GM10248 (cell line): Measurements from ENCODE around the gene NPSR1.
"Not testable (repeated sequence)": the region's sequence is repeated elsewhere in the genome, so short reads cannot be mapped to it uniquely, and the experiment has no call there.

ENCODE experiments used
- CTCF ChIA-PET: fragments of 300-600 bp; sonication (Branson Sonifier 250); formaldehyde crosslinking; extraction: SDS; loops from one replicate; lab custom pipeline; 2021; ENCODE audit warnings: antibody characterized with exemption; lab: Yijun Ruan, JAX
- POLR2A ChIA-PET: fragments of 350-650 bp; sonication (Branson Sonifier 250); formaldehyde crosslinking; extraction: SDS; loops from one replicate; lab custom pipeline; 2020; ENCODE audit warnings: antibody characterized with exemption; lab: Yijun Ruan, JAX
- DNase-seq: peaks from one replicate; pipeline ENCODE4 v3.0.0; 2012; ENCODE audit errors: extremely low spot score
- TF ChIP-seq, protein P1 (sequence below): IDR thresholded peaks from 2 replicates; pipeline ENCODE4 v1.5.1; 2012; ENCODE audit warnings: mild to moderate bottlenecking, low read depth; ENCODE audit errors: extremely low read depth, missing control alignments, control extremely low read depth

NPSR1 gene

DNA sequence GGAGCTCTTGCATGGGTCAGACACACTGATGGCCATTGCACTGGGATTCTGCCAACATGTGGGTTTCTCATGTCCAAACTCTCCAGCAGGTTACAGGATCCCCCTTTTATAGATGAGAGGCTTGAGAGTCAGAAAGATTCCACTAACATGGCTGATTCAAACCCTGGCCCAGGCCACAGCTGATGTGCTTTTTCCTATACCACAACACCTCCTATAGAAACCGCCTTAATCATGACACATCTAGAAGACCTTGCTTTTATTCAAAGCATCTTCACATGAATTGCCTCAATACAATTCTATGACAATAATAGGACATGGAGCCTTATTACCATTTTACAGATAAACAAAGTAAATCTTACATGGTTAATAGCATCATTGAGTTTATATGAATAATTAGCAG lies 190.7 kb downstream of the NPSR1 start:
- TF ChIP-seq, protein P1, sequence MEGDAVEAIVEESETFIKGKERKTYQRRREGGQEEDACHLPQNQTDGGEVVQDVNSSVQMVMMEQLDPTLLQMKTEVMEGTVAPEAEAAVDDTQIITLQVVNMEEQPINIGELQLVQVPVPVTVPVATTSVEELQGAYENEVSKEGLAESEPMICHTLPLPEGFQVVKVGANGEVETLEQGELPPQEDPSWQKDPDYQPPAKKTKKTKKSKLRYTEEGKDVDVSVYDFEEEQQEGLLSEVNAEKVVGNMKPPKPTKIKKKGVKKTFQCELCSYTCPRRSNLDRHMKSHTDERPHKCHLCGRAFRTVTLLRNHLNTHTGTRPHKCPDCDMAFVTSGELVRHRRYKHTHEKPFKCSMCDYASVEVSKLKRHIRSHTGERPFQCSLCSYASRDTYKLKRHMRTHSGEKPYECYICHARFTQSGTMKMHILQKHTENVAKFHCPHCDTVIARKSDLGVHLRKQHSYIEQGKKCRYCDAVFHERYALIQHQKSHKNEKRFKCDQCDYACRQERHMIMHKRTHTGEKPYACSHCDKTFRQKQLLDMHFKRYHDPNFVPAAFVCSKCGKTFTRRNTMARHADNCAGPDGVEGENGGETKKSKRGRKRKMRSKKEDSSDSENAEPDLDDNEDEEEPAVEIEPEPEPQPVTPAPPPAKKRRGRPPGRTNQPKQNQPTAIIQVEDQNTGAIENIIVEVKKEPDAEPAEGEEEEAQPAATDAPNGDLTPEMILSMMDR: no peak
- CTCF ChIA-PET: interaction anchor here (1.6 kb wide), 1 partner anchor 25 kb away, joined by 5 read pairs; no protein-coding TSS in a partner anchor
- POLR2A ChIA-PET: no interaction called here
- no peak for DNase-seq

- ChIA-PET CTCF (interaction anchor here (1.6 kb wide), 1 partner anchor 25 kb away, joined by 5 read pairs; no protein-coding TSS in a partner anchor), POLR2A (no interaction called here)
- no peak for DNase-seq
- TF ChIP-seq, protein P1: no peak
Observed at GRCh38 chr7:34849163-34849960, 191.3 kb downstream of the NPSR1 start.

DNA sequence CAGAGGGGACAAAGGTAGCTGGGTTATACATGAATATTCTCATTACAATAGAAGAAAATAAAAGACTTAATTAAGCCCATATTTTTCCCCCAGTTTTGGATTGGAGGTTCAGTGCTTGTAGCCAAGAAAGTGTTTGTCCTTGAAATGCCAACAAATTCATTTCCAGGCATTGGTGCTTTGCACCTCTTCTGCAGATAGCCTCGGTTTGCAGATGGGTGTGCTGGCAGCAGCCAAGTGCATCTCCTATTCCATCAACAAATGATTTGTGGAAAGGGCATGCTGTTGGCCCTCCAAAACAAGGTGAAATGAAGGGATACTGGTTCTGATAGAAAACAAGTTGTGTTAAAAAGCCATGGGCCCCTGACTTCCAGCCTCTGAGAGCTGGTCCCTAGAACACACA lies 192.0 kb downstream of the NPSR1 start:
- POLR2A ChIA-PET: no interaction called here
- no peak for DNase-seq
- CTCF ChIA-PET: interaction anchor here (1.6 kb wide), 1 partner anchor 26 kb away, joined by 5 read pairs; no protein-coding TSS in a partner anchor
- TF ChIP-seq, protein P1: no peak

GRCh38 chr7:34850681-34851080 lies 192.7 kb downstream of the NPSR1 start:
- ChIA-PET POLR2A (no interaction called here), CTCF (no interaction called here)
- TF ChIP-seq, protein P1: no peak
- DNase-seq: no peak

GRCh38 chr7:34851431-34851830 lies 193.4 kb downstream of the NPSR1 start:
- POLR2A ChIA-PET: no interaction called here
- TF ChIP-seq, protein P1: no peak
- CTCF ChIA-PET: interaction anchor here (1.1 kb wide), 1 partner anchor 27 kb away, joined by 3 read pairs; no protein-coding TSS in a partner anchor
- DNase-seq: no peak

- POLR2A ChIA-PET, CTCF ChIA-PET: not testable (repeated sequence)
Observed at GRCh38 chr7:34858444-34858843, 200.4 kb downstream of the NPSR1 start.

GRCh38 chr7:34859281-34859680 lies 201.3 kb downstream of the NPSR1 start:
- CTCF ChIA-PET, DNase-seq, POLR2A ChIA-PET: not testable (repeated sequence)

More at GRCh38 chr7:34858444-34858843, 200.4 kb downstream of the NPSR1 start:
- not testable (repeated sequence) for DNase-seq

DNA sequence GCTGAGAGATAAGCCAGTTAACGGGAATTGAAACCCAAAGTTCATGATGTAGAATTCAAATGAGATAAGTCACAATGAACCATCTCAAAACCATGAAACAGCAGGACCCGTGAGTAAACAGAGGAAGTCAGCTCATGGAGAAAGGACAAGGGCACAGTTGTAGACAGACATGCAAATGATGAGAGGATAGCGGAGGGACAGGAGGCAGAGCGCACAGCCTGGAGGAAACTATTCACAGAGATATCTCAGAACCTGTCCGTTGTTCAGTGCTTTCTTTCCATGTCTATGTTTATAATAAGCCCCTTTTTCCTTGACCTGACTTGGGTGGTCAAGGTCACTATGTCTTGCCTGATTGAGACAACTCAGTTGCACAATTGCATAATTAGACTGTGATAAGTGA lies 208.2 kb downstream of the NPSR1 start:
- DNase-seq, POLR2A ChIA-PET, CTCF ChIA-PET: not testable (repeated sequence)

- DNase-seq, CTCF ChIA-PET, POLR2A ChIA-PET: not testable (repeated sequence)
Observed at GRCh38 chr7:34867341-34867740, 209.3 kb downstream of the NPSR1 start.

GRCh38 chr7:34868602-34869001 lies 210.6 kb downstream of the NPSR1 start:
- POLR2A ChIA-PET, DNase-seq, CTCF ChIA-PET: not testable (repeated sequence)
